Heart right ventricle (tissue), 16 donors: ENCODE data around the gene SUMF1. TPM values are rescaled to one million over a fixed set of nuclear protein-coding genes. Genes with fewer than 3 reads are reported as not detected.

Source experiments
- ATAC-seq, 8 donors: fragments of 200-7000 bp; cut with Tn5 transposase; one replicate each; pipeline ENCODE4 v1.9.1; 2020; ENCODE audit warnings: mild to moderate bottlenecking in 8 of 8, moderate library complexity in 8 of 8, moderate number of reproducible peaks in 1 of 8
- DNase-seq, 2 donors: peaks; one replicate each; pipeline ENCODE4 v3.0.0-alpha.2; 2020
- H3K27ac ChIP-seq, 10 donors: fragments of 200-600 bp; sonication (generic) in 2 of 10; one replicate each; pipeline versions ENCODE4 v1.5.0 to v1.8.0; 2020 to 2022; ENCODE audit warnings: mild to moderate bottlenecking in 3 of 10
- H3K27me3 ChIP-seq, 7 donors: fragments of 200-600 bp; one replicate each; pipeline ENCODE4 v1.8.0; 2021 to 2022; ENCODE audit warnings: mild to moderate bottlenecking in 2 of 7
- H3K36me3 ChIP-seq, 9 donors: fragments of 200-600 bp; sonication (generic) in 1 of 9; one replicate each; pipeline versions ENCODE4 v1.5.0 to v1.8.0; 2020 to 2022; ENCODE audit warnings: mild to moderate bottlenecking in 2 of 9
- H3K4me1 ChIP-seq, 9 donors: fragments of 200-600 bp; sonication (generic) in 1 of 9; one replicate each; pipeline versions ENCODE4 v1.5.0 to v1.8.0; 2020 to 2022; ENCODE audit warnings: mild to moderate bottlenecking in 4 of 9
- H3K4me3 ChIP-seq, 10 donors: fragments of 200-600 bp; sonication (generic) in 2 of 10; one replicate each; pipeline versions ENCODE4 v1.5.0 to v1.8.0; 2020 to 2022; ENCODE audit warnings: mild to moderate bottlenecking in 7 of 10, moderate library complexity in 2 of 10
- H3K9me3 ChIP-seq, 11 donors: fragments of 200-600 bp in 10 of 11; sonication (generic) in 2 of 11; one replicate each; pipeline versions ENCODE4 v1.5.0 to v1.8.0; 2013 to 2022; ENCODE audit warnings: mild to moderate bottlenecking in 2 of 11, control low read depth in 1 of 11, moderate library complexity in 1 of 11
- WGBS, 2 donors: extraction: QIAGEN DNeasy Blood & Tissue Kit; methylation state at CpG; one replicate each; pipeline ENCODE4 v1.1.7; 2013; ENCODE audit warnings: inconsistent platforms in 1 of 2; 5-methylcytosine and 5-hydroxymethylcytosine counted together
- intact Hi-C, 10 donors: fragments of 100-400 bp; cut with DNase I; formaldehyde crosslinking; loops; one replicate each; pipeline versions ENCODE4 v1.11.1 to v1.14.2; 2022
- polyA plus RNA-seq, 2 donors: library from polyadenylated mRNA; stranded (reverse); fragments of 200-250 nt; gene quantifications; one replicate each; pipeline ENCODE4 v1.2.3, GENCODE V29; 2013
- total RNA-seq, 10 donors: library from RNA; stranded (reverse); fragmentation: NEBNext Ultra II Directional in 3 of 10; extraction: Animal tissue kit (Norgen Biotek cat#: 25700) in 3 of 10; gene quantifications; one replicate each; pipeline versions ENCODE4 v1.2.1 to v1.2.4, GENCODE V29; 2021 to 2023
- TF ChIP-seq, protein P1 (sequence below), 9 donors: fragments of 200-600 bp; sonication (generic) in 2 of 9; IDR thresholded peaks; one replicate each; pipeline versions ENCODE4 v1.5.0 to v1.8.0; 2021 to 2022; ENCODE audit warnings: antibody characterized with exemption in 9 of 9, mild to moderate bottlenecking in 5 of 9, moderate library complexity in 1 of 9
- donor health status: Arrhythmogenic right ventricular cardiomyopathy.
- donor health status: ischemic (EF 13 %, LVEDD 7.1; RV severe dilation, severe dysfunction).
- donor health status: healthy with polysubstance abuse.
- donor health status: DM: no; HTN: yes; CAD: no.
- donor health status: DM: no; HTN: no; CAD: no.
- donor health status: ischemic (EF 25% LVEDD 6.9; RV normal size, moderate dysfunction).
- donor health status: ischemic (EF 25% LVEDD 5.7; RV mildly dilated, moderate dysfunction).
- donor health status: healthy.
- donor health status: DM: yes; HTN: yes; CAD: no.
- donor health status: Ischemic cardiomyopathy.
- donor health status: ischemic (EF 35%, LVEDD 5.7; RV mildly dilated, moderate dysfunction).
- donor health status: nonischemic (EF 11% LVEDD 7.7; RV severe dilation, severe dysfunction).
- donor health status: DM: yes; HTN: yes; CAD: no.
- donor health status: PGD.
- donor health status: ischemic (EF 29% LVEDD 5.4; RV normal size, mild dysfunction).
- donor health status: nonischemic (EF 23%, LVEDD 6.1; RV moderate dilation, normal function).

SUMF1 gene
- total and polyA plus RNA-seq, 12 donors = 3.7 to 15.1 (median 8.9) TPM

DNA sequence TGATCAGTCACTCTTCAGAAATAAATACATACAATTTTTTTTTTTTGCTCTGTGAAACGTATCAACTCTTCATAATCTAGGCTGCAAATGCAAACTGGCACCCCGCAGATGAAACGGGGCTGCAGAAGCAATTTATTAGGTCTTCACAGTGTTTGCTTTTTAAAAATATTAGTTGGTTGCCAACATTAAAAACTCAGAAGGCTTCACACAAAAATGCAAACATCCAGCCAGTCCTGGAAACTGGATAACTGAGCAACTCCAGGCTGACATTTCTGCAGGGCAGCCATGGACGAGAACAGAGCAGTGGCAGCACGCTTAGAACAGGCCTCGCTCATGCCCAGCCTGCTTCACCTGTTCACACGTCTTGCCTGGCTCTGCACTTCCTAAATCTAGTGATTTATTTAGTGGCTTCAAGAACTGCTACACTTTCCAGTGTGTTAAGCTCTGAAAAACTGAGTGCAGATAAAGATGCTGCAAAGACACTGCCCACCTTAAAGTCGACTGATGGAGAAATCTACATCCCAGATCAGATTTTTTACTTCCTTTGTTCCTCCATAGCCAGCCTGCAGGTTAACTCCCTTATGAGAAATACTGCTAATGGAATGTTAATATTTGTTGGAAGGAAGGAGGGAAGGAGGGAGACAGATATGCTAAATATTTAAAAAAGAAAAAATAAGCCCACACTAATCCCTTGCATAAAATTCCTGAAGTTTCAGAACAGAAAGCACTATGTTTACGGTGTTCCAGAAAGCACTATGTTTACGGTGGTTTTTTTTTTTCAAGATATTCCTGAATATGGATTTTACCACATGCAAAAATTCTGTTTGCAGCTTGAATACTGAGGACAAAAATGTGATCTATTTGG lies 110.3 kb downstream of the SUMF1 start:
- DNase-seq = no peak
- Histone ChIP-seq H3K36me3 (peaks cover 0 to 11% (median 0%) of the 10 kb centered on the region in 9 donors), H3K4me1 (peaks cover 0 to 24% (median 16%) of the 10 kb centered on the region in 9 donors), H3K27ac (peak overlapping the region in 4 of 10 donors; percentile 6 to 40 (median 17)), H3K4me3 (no peak overlapping the region), H3K27me3 (no peaks in the 10 kb centered on the region), H3K9me3 (no peaks in the 10 kb centered on the region)
- intact Hi-C loops = loop anchor here in 3 of 10 donors (10.0 kb wide), 2 partner anchors 108 to 138 kb away; partner anchors contain the start of genes ITPR1 (in 2 of the 3) and SUMF1 (in 1 of the 3)
- 82 to 84% methylated on average over 10 of the region's 10 CpGs for WGBS, 2 donors
- ATAC-seq = no peak
- TF ChIP-seq, protein P1, sequence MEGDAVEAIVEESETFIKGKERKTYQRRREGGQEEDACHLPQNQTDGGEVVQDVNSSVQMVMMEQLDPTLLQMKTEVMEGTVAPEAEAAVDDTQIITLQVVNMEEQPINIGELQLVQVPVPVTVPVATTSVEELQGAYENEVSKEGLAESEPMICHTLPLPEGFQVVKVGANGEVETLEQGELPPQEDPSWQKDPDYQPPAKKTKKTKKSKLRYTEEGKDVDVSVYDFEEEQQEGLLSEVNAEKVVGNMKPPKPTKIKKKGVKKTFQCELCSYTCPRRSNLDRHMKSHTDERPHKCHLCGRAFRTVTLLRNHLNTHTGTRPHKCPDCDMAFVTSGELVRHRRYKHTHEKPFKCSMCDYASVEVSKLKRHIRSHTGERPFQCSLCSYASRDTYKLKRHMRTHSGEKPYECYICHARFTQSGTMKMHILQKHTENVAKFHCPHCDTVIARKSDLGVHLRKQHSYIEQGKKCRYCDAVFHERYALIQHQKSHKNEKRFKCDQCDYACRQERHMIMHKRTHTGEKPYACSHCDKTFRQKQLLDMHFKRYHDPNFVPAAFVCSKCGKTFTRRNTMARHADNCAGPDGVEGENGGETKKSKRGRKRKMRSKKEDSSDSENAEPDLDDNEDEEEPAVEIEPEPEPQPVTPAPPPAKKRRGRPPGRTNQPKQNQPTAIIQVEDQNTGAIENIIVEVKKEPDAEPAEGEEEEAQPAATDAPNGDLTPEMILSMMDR (IDR thresholded peaks at IDR 0.05) = no peak

DNA sequence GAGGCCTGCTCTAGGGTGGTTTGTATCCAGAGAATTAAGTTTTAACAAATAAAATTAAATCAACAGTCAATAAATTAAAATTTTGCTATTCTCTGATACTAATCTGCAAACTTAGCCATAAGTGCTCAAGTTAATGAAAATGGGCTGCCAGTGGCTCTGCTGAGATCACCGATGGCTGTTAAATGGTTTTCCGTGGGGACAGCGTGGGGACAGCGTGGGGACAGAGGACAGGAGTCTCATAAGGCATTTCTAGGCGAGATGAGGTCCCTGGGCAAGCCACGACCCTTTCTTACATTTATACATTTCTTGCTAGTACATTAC lies 110.9 kb downstream of the SUMF1 start:
- DNase-seq (no peak), ATAC-seq (no peak)
- Histone ChIP-seq H3K9me3 (no peaks in the 10 kb centered on the region), H3K4me3 (no peak overlapping the region), H3K36me3 (peaks cover 0 to 5% (median 0%) of the 10 kb centered on the region in 9 donors), H3K27ac (peak overlapping the region in 4 of 10 donors; percentile 6 to 40 (median 17)), H3K27me3 (no peaks in the 10 kb centered on the region), H3K4me1 (peaks cover 0 to 30% (median 16%) of the 10 kb centered on the region in 9 donors)
- TF ChIP-seq, protein P1 (IDR thresholded peaks at IDR 0.05) = no peak
- WGBS, 2 donors = 69 to 70% methylated on average over 6 of the region's 6 CpGs
- intact Hi-C loops = loop anchor here in 3 of 10 donors (10.0 kb wide), 2 partner anchors 109 to 139 kb away; partner anchors contain the start of genes ITPR1 (in 2 of the 3) and SUMF1 (in 1 of the 3)

DNA sequence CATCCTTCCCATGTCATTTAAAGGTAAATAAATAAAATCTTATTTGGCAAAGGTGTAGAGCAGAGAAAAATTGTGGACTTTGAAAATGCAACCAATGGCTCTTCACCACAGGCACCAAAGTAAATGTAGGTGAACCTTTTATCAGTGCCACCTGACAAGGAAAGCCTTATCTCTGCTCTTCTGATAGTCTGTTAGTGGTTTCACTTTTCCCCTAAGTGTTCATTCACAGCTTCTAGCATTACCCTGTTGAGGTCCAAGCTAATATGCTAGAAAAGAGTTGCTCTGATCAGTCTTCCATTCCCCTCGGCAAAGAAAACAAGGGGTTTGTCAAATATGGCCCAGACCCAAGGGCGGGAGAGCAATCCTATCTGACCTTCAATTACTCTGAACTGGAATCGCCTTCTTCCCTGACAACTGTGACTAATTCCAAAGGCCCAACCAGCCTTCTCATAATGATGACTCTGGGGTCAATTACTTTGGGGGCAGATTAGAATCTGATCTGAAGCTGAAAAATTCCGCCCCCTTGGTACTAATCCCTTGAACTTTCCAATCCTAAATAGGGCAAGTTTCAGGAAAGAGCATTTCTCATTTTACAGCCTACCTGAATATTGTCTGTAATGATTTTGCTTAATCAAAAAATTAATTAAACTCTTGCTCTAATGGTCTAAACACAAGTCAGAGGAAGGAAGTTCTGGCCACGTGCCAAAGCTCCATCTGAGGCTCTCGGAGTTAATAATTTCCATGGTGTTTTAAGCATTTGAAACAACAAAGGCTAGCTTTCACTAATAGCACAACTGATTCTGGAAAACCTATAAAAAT lies 111.5 kb downstream of the SUMF1 start:
- DNase-seq (peak; percentile 30 to 59), ATAC-seq (peak in 2 of 8 donors; percentile 27 to 34)
- H3K27ac ChIP-seq = peak overlapping the region in 5 of 10 donors; percentile 16 to 40 (median 24)
- WGBS, 2 donors = 40 to 55% methylated on average over 6 of the region's 6 CpGs
- H3K36me3 ChIP-seq = peaks cover 0 to under 1% (median 0%) of the 10 kb centered on the region in 9 donors
- intact Hi-C loops = loop anchor here in 3 of 10 donors (10.0 kb wide), 2 partner anchors 109 to 139 kb away; partner anchors contain the start of genes ITPR1 (in 2 of the 3) and SUMF1 (in 1 of the 3)
- H3K4me3 ChIP-seq = no peak overlapping the region
- TF ChIP-seq, protein P1 (IDR thresholded peaks at IDR 0.05) = no peak
- peaks cover 0 to 32% (median 16%) of the 10 kb centered on the region in 9 donors for H3K4me1 ChIP-seq
- H3K27me3 ChIP-seq = no peaks in the 10 kb centered on the region
- no peaks in the 10 kb centered on the region for H3K9me3 ChIP-seq

DNA sequence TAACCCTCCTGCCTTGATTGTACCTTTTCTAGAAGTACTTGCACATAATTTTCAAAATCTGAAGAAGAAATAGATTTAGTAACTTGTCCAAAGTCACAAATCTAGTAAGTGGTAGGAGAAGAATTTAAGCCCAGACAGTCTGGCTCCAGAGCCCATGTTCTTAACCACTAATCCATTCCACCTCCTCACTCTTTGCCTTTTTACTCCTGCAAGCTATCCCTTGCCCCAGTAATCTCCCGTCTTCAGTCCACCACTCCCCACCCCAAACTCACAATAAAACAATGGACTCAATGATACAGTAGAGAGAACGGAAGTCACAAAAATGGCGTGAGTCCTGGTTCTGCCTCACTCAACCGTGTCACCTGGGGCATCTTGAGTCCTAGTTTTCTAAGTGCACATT lies 115.2 kb downstream of the SUMF1 start:
- Histone ChIP-seq H3K4me3 (peak overlapping the region in 2 of 10 donors; percentile 1 to 44), H3K27me3 (no peaks in the 10 kb centered on the region), H3K4me1 (peaks cover 0 to 32% (median 16%) of the 10 kb centered on the region in 9 donors), H3K27ac (peak overlapping the region in 6 of 10 donors; percentile 19 to 73 (median 54)), H3K36me3 (no peaks in the 10 kb centered on the region), H3K9me3 (peaks cover 0 to 5% (median 0%) of the 10 kb centered on the region in 11 donors)
- WGBS, 2 donors = 91 to 94% methylated on average over 4 of the region's 4 CpGs
- DNase-seq (no peak), ATAC-seq (peak in 1 of 8 donors; percentile 10)
- intact Hi-C loops = loop anchor here (1.0 to 10.0 kb wide), 11 partner anchors 113 to 283 kb away; partner anchors contain the start of genes ITPR1 (in 4 of the 10) and SUMF1 (in 1 of the 10)
- TF ChIP-seq, protein P1 (IDR thresholded peaks at IDR 0.05) = no peak
